Stimulated activated CD8-positive, alpha-beta memory T cell treated with anti-CD3 and anti-CD28 coated beads, Interleukin-15, amount 100 ng/mL, for 24 hours (primary cell): ENCODE results near the gene AHSA1.

Experiments used
- DNase-seq: peaks from one replicate; pipeline ENCODE4 v3.0.0-alpha.2; 2020; ENCODE audit warnings: low read depth

Gene AHSA1

DNA sequence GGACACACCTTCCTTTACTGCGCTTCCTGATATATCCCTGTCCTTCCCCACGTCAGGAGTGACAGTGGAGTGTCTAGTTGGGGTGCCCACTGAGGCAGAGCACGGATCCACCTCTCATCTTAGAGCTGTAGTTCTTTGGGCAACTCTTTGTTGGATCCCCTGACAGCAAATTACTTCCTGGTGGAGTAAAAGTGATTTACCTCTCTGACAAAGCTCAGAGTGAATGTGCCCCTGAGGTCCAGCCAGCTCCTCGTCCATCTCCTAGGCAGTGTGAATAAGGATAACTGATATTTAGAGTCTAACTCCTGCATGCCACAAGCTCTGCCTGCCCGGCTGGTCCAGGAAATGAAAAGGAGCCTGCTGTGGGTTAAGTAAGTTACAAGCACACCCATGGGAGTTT lies 16.0 kb downstream of the AHSA1 start:
- DNase-seq = no peak

DNA sequence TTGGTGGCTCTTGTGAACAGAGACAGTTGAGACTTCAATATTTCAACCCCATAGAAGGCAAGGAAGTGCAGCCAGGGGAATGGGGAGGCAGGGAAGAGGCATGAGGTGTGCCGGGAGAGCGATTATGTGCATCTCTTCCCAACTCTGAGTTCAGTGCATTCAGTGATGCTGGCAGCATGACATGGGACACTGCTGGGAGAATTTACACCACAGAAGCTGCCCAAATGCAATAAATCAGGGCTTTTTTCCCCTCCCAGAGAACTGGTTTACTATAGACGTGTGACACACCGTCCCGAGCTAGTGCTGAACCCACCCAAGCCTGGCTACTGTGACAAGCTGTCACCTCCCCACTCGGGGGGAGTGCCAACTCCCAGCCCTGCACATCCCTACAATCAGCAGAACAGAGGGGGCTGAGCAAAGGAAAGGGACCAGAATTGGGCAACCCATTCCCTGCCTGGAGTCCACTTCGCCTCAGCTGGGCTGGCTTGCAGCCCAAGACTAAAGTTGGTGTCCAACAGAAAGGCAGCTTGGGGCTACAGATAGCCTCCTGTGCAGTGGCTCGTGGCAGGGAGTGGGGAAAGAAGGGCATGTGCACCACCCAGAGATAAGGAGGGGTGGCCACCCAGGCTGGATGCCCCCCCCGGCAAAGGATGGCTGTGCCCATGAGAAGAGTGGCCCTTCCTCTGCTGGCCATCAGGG lies 16.7 kb downstream of the AHSA1 start:
- no peak for DNase-seq

DNA sequence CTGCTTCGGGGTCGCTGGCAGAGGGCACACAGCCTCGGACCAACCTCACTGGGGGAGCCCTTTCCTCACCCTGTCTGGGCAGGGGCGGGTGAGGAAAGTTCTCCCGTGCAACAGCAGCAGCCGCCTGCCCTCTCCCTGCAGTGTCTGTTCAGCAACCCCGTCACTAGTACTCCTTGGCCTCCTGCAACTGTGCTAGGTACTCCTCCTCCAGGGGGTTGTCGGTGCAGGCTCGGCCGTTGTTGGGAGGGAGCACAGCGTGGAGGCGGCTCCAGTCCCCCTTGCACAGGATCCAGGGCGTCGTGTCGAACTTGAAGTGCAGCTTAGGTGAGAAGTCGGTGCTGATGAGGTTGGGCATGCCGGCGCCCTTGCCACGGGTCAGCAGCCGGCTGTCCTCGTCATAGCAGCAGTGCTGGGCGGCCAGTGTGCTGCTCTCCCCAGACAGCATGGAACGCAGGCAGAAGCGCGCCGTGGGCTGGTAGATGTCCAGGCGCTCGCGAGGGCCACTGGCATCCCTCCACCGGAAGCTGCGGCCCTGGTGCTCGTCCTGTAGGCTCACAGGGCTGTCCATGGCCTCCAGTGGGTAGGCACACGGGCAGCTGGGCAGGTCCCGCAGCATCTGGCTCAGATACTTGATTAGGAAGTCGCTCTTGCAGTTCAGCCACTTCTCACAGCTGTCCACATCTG lies 17.7 kb downstream of the AHSA1 start:
- no peak for DNase-seq

DNA sequence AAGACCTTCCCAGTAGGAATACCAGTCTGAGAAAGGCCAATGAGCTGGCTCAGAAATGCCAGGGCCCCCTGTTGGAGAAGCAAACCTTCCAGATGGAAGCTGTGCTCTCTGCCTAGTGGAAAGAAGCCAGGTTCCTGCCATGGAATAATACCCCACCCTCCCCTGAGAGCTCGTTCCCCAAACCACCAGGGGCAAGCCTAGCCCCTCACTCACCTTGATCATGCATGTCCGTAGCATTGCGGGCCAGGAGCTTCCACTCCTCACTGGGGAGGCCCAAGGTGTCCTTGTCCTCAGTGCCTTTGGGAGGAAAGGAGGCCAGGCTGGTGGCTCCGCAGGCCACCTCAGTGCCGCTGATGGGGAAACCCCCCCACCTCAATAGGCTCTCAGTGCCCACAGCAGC lies 20.1 kb downstream of the AHSA1 start:
- DNase-seq = no peak

DNA sequence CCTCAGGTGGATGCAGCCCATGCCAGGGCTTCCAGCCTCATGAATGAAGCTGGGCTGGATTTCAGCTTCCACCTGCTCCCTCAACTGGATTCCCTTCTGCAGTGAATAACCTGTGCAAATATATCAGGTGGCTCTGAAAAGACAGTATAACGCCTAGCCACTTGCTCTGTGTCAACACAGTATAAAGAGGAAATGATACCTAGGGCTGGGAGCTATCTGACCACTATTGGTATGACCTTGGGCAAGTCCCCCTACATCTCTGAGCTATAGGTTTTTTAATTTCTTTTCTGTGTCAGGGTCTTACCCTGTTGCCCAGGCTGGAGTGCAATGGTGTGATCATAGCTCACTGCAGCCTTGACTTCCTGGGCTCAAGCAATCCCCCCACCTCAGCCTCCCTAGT lies 20.9 kb downstream of the AHSA1 start:
- DNase-seq = no peak

DNA sequence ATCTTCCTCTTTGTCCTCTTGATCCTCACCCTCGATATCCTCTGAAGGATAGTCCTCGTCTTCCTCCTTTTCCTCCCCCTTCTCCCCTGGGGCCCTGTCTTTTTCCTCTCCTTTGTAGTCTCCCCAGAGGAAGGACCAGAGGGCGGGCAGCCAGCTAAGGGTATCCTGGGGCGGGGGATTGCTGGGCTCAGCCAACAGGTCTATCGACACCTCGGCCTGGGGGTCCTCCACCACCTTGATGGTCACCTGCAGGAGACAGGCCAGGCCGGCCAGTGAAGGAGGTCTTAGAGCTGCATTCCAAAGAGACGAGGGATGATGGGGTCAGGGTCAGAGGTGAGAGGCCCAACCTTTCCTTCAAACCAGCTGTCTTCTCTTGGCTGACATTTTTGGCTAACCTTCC lies 24.5 kb downstream of the AHSA1 start:
- no peak for DNase-seq

DNA sequence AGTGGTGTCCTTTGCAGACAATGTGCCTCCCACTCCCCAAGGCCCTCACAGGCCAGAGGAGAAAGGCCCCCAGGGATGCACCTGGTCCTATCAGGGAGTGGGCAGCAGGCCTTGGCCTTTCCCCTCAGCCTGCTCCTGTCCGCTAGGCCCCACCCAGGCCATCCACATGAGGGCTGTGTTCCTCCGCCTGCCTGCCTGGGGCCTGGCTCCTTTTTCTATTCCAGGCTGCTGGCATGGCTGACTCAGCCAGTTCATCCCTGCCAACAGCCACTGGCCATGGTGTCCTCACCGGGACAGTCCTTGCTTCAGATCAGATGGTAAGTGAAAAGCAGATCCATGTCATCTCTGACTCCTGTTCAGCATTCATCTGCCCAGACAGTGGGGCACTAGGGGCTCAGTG lies 27.4 kb downstream of the AHSA1 start:
- no peak for DNase-seq

DNA sequence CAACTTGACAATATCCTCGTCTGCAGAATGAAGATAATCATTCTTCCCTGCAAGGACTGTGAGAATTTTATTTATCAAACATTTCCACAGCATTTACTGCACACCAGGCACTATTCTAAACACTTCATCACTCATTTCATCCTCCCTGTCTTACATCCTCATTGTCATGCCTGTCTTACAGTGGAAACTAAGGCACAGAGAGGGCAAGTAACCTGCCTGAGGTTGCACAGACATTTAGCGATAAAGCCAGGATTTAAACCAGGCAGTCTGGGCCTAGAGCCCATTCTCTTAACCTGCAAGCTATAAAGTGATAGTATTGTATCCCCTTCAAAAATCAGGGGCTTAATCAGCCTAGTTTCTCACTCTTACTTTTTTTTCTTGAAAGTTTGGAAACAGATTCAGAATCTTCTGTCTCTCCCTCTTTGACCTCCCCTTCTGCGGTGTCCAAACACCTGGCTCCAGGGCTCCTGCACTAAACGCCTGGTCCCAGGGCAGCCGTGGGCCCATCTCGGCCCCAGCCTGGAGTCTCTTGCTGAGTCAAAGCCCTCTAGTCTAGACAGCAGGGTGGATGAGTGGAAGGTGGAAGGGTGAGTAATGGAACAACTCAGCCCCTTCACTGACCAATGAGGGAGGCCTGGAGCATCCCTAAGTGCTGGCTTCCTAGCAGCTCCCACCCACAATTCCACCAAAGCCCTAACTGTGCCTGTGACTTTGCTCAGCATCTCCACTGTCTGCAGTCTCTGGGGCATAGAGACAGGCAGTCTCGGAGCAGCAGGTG lies 28.2 kb downstream of the AHSA1 start:
- no peak for DNase-seq

DNA sequence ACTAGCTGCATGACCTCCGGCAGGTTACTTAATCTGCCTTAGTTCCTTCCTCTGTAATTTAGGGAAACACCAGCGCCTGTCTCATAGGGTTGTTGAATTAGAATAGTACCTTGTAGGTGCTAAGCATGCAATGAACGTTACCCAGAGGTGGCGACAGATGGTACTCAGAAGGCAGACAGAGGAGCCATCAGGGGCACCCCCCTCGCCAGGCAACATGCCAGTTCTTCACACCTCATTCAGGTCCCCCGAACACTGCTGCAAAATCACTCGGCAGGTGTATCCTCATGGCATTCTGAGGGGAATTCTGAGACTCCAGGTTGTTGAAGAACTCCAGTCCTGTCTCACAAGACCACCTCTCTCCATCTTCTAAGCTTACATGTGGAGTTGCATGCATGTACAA lies 30.7 kb downstream of the AHSA1 start:
- DNase-seq = no peak

DNA sequence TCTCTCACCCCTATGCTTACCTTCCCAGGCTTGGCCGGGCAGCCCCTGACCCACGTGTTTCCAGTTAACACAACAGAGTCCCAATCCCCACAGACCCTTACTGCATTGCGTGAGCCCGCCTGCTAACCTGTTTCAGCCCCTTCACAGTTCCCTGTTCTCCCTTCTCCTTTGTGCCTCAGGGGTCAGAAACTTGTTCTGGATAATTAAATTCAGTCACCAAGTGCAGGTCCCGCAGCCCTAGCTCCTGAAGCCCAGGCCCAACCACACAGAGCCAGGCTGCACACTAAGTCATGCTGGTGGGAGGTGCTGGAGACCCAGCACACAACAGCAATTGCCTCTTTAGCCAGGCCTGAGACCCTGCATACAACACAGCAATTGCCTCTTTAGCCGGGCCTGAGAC lies 31.1 kb downstream of the AHSA1 start:
- DNase-seq = no peak

DNA sequence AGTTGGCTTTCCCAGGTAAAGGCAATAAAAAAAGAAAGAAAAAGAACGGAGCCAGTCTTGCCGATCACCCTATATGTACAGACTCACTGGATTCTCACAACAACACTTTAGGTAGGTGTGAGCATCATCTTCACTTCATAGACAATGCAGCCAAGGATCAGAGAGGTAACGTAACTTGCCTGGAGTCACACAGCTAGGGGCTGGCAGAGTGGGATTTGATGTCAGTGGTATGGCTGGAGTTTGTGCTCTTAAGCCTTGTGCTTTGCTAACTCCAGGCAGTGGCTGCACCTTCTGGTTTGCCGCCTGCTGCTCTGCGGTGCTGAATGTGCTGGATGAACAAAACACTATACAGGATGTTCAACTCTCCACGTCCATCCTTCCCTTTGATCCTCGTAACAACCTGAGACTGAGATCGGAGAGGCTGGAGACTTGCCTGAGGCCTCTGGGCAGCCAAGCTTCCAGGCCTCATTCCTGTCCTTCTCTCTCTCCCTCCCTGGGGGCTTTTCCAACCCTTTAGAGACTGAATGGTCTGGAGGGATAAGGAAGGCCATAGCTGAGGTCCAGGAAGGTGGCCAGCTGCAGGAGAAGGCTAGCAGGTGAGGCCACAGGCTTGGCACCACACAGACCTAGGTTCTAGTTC lies 32.6 kb downstream of the AHSA1 start:
- no peak for DNase-seq

DNA sequence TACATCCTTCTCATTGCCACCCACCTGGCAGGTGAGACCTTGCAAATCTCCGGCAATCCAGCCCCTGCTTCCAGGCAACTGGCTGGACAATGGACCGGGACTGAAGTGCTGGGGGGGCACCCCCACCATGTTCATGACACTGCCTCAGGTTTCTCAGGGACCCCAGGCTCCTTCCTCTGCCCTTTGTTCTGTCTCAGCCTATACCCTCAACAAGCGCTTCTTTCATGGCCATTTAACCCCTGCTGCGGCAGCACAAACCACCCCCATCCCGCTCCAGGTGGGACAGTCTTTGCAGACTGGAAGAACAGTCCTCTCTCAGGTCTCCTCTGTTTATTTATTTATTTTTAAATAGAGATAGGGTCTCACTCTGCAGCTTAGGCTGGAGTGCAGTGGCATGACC lies 33.2 kb downstream of the AHSA1 start:
- DNase-seq = no peak

DNA sequence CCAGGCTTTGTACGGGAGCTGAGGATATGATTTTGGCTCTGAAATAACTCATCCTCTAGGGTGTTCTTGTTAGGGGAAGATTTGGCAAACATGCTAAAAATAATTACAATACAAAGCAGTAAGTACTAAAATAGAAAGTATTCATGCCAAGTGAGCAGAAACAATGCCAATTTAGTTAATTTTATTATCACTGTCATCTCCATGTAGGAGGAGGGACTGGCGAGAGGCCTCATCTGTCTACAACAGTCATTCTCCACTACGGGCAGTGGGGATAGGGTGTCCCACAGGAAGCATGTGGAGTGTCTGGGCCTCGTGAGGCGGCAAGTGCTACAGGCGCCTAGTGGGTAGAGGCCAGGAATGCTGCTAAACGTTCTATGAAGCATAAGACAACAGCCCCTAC lies 37.4 kb downstream of the AHSA1 start:
- no peak for DNase-seq

DNA sequence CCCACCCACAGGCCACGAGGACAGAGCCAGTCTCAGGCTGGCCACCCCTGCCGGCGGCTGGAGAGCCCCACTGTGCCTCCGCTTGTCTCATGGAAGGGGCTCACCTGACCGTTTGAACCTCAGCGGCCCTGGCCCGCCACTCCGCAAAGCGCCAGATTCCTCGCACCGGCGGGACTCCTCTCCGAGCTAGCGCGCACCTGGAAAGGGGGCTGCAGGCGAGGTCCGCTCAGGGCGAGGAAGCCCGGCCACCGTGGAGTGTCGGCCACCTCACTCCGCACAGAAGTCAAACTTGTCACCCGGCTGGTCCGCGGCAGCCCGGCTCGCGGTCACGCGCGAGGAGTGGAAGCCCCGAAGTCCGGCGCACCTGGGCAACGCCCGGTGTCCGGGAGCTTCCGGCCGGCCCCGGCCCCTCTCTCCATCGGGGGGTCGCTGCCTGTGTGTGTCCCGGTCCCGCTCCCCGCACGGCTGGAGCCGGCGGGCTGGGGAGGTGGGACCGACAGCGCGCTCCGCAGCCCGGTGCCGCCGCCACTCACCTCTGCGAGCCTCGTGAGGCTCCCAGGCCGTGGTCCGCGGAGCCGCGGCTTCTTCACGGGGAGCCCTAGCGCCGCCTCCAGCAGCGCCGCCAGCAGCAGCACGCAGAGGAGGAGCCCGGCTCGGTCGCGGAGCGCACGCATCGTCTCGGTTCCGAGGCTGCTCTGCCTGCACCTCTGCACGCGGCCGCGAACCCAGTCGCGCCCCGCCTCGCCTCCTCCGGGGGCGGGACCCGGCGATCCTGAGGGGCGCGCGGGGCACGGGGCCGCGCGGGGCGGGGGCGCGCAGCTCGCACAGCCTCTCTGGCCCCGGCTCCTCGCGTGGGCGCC lies 40.5 kb downstream of the AHSA1 start, which contains the start of gene ISM2:
Gene ISM2 (minus strand): TSS at position 697 of the 860 bp plus-strand sequence. CDS start 23 bp downstream, at position 674.
- no peak for DNase-seq

DNA sequence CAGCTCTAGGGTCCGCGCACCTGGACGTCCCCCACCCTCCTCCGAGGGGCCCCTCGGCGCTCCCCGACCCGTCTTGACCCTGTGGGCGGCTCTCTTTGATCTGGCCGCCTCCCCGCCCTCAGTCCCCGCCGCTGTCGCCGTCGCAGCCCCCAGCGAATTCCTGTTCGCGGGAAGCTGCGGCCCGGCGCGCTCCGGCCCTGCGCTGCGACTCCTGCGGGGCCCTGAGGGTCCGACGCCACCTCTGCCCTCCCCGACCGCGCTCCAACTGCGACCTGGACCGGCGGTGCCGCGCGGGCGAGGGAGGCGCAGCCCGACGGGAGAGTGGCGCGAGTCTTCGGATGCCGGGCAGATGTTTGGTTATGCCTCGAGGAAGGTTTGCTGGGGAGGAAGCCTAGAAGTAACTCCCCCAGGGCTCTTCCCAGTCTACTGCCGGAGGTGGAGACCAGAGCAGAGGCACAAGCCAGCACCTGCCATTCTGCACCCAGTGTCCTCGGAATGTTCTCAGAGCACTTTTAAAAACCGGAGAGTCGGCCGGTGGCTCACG lies 41.2 kb downstream of the AHSA1 start:
- no peak for DNase-seq

DNA sequence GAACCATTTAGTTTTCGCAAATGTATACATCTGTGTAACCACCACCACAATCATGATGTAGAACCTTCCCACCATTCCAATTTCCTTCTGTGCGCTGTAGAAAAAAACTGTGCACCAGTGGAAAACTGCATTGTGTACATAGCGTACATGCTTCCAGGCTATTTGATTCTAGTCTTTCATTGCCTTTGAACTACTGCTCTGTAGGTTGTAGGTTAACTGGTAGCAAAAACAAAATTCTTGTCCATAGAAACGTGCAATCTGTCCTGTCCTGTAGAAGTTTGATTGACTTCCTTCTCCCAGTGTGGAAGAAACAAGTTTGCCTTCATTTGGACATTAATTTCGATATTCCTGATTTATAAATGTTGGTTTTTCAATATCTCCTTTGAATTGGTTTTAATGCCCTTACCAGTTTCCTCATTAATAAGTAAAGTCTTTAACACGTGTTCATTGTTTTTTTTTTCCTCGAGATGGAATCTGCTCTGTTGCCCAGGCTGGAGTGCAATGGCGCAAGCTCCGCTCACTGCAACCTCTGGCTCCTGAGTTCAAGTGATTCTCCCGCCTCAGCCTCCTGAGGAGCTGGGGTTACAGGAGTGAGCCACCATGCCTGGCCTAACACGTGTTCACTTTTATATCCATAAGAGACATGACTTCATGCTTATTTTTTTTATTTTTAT lies 44.4 kb downstream of the AHSA1 start:
- DNase-seq = no peak

DNA sequence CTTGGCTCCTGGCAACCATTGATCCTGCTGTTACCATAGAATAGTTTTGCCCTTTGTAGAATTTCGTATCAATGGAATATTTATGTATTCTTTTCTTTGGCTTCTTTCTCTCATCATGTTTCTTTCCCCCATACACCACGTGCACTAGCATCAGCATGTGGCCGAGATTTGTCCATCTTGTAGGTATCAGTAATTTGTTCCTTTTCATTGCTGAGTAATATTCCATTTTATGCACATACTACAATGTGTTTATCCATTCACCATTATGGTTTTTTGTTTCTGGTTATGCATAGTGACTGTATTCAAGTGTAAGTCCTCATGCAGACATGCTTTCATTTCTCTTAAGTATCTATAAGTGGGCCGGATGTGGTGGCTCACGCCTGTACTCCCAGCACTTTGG lies 45.2 kb downstream of the AHSA1 start:
- no peak for DNase-seq

DNA sequence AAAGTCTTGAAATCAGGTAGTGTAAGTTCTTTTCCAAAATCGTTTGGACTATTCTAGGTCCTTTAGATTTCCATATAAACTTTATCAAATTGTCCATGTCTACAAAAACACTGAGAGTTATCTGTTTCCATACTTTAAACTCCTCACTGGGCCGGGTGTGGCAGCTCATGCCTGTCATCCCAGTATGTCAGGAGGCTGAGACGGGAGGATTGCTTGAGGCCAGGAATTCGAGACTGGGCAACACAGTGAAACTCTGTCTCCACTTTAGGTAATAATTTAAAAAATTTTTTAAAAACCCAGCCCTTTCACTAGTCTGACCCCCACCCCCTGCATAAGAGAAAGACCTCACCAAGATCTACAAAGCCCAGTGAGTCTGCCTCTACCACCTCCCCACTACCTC lies 47.1 kb downstream of the AHSA1 start:
- no peak for DNase-seq

DNA sequence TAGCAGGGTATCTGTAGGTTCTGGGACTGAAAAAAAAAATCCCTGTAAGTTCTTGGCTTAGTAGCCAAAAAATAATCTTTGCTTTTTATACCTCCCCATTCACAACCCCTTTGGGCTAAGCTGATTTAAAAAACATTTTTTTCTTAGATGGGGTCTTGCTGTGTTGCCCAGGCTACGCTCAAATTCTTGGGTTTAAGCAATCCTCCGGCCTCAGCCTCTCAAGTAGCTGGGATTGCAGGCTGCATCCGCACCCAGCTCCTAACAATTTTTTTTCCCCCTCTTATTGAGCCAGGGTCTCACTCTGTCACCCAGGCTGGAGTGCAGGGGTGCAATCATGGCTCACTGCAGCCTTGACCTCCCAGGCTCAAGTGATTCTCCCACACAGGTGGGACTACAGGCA lies 49.9 kb downstream of the AHSA1 start:
- no peak for DNase-seq

DNA sequence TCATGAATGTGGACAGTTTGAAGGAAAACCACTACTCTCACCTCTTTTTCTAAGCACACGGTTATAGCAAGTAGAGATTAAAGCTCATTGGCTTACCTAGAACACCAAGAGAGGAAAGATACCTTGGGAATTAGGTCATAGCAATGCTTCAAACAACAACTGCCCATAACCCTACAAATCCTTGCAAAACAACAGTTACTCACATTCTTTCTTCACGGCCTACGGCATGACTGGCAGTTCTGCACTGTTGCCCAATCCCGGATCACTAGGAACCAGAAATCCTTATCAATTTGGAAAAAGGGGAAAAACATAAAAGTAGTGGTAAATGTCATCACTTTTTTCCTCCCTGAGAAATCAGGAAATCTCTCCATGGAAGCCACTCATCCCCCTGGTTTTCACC lies 50.4 kb downstream of the AHSA1 start:
- no peak for DNase-seq

DNA sequence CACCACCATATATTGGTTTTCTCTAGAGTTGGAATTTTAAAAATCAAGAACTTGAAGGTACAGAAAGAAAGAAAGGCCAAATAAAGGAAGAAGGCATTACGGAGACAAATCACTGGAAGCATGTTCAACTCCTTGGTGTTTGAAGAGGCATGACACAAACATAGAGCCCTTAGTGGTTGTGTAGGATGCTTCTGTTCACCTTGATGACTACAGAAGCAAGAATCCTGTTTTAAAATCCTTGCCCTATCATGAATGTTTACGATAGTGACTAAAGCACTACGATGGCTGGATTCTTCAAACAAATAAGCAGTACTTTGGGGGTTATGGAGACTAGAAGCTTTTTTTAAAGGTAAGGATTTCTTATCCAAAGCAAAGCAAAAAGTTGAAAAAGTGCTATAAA lies 51.0 kb downstream of the AHSA1 start:
- DNase-seq = no peak
